HEK293 (cell line): ENCODE measurements around the gene PAK5.

ENCODE experiments used
- CTCF ChIA-PET: fragments of 350-600 bp; formaldehyde crosslinking; extraction: SDS; loops from one replicate; lab custom pipeline; 2021; ENCODE audit warnings: antibody characterized with exemption; lab: Yijun Ruan, JAX
- POLR2A ChIA-PET: fragments of 300-600 bp; formaldehyde crosslinking; extraction: SDS; loops from one replicate; lab custom pipeline; 2020; ENCODE audit warnings: antibody characterized with exemption, inconsistent platforms; lab: Yijun Ruan, JAX
- H3K27ac ChIP-seq: fragments of 200-500 bp; sonication (Bioruptor generic); 2 replicates; pipeline ENCODE4 v1.5.1; 2014; ENCODE audit warnings: low read depth, low read length, control low read depth, inconsistent platforms; ENCODE audit errors: extremely low read depth
- H3K36me3 ChIP-seq, 2 experiments: fragments of 200-500 bp in 1 of 2; sonication (Bioruptor generic) in 1 of 2; 1 replicate in 1 of 2; 2 replicates in 1 of 2; pipeline ENCODE4 v1.5.1; 2014 to 2017; ENCODE audit warnings: inconsistent platforms in 2 of 2, low read length in 2 of 2; ENCODE audit not compliant: control insufficient read depth in 2 of 2, insufficient read depth in 1 of 2
- H3K4me1 ChIP-seq: fragments of 200-500 bp; sonication (Bioruptor generic); 2 replicates; pipeline ENCODE4 v1.5.1; 2014; ENCODE audit warnings: mild to moderate bottlenecking, low read length, inconsistent platforms; ENCODE audit not compliant: control insufficient read depth, insufficient read depth
- H3K4me3 ChIP-seq: 2 replicates; pipeline ENCODE4 v1.5.1; 2011; ENCODE audit warnings: low read depth, mild to moderate bottlenecking, control low read depth, low read length, moderate library complexity
- H3K9me3 ChIP-seq: fragments of 200-500 bp; sonication (Bioruptor generic); 2 replicates; pipeline ENCODE4 v1.5.1; 2014; ENCODE audit warnings: low read depth, low read length, inconsistent platforms; ENCODE audit not compliant: control insufficient read depth, insufficient read depth
- GLIS2 ChIP-seq: fragments of 450-650 bp; formaldehyde crosslinking; IDR thresholded peaks from 2 replicates; pipeline ENCODE4 v1.5.1; 2016; ENCODE audit warnings: missing biosample characterization, missing genetic modification characterization
- KLF9 ChIP-seq: fragments of 450-650 bp; formaldehyde crosslinking; IDR thresholded peaks from 2 replicates; pipeline ENCODE4 v1.5.1; 2016; ENCODE audit warnings: missing biosample characterization, missing genetic modification characterization, low read depth
- OSR2 ChIP-seq: fragments of 450-650 bp; formaldehyde crosslinking; IDR thresholded peaks from 2 replicates; pipeline ENCODE4 v1.5.1; 2016; ENCODE audit warnings: missing biosample characterization, missing genetic modification characterization
- SP2 ChIP-seq: fragments of 450-650 bp; formaldehyde crosslinking; IDR thresholded peaks from 2 replicates; pipeline ENCODE4 v1.5.1; 2016; ENCODE audit warnings: missing biosample characterization, missing genetic modification characterization
- SP3 ChIP-seq: fragments of 450-650 bp; formaldehyde crosslinking; IDR thresholded peaks from 2 replicates; pipeline ENCODE4 v1.5.1; 2016; ENCODE audit warnings: missing biosample characterization, missing genetic modification characterization
- WT1 ChIP-seq: fragments of 450-650 bp; formaldehyde crosslinking; IDR thresholded peaks from 2 replicates; pipeline ENCODE4 v1.5.1; 2016; ENCODE audit warnings: missing biosample characterization, missing genetic modification characterization
- ZBTB17 ChIP-seq: fragments of 450-650 bp; formaldehyde crosslinking; IDR thresholded peaks from 2 replicates; pipeline ENCODE4 v1.5.1; 2016; ENCODE audit warnings: missing biosample characterization, missing genetic modification characterization
- ZBTB20 ChIP-seq: fragments of 450-650 bp; formaldehyde crosslinking; IDR thresholded peaks from 2 replicates; pipeline ENCODE4 v1.5.1; 2016; ENCODE audit warnings: missing biosample characterization, missing genetic modification characterization
- ZBTB48 ChIP-seq: fragments of 450-650 bp; formaldehyde crosslinking; IDR thresholded peaks from 2 replicates; pipeline ENCODE4 v1.5.1; 2016; ENCODE audit warnings: missing biosample characterization, missing genetic modification characterization
- ZFHX2 ChIP-seq: fragments of 450-650 bp; formaldehyde crosslinking; conservative IDR thresholded peaks from 2 replicates; pipeline ENCODE4 v1.5.1; 2016; ENCODE audit warnings: missing biosample characterization, missing genetic modification characterization
- ZIC2 ChIP-seq: fragments of 450-650 bp; formaldehyde crosslinking; IDR thresholded peaks from 2 replicates; pipeline ENCODE4 v1.5.1; 2016; ENCODE audit warnings: missing biosample characterization, missing genetic modification characterization
- ZNF140 ChIP-seq: fragments of 450-650 bp; formaldehyde crosslinking; IDR thresholded peaks from 2 replicates; pipeline ENCODE4 v1.5.1; 2016; ENCODE audit warnings: missing biosample characterization, missing genetic modification characterization
- ZNF146 ChIP-seq: fragments of 450-650 bp; formaldehyde crosslinking; IDR thresholded peaks from 2 replicates; pipeline ENCODE4 v1.5.1; 2016; ENCODE audit warnings: missing biosample characterization, missing genetic modification characterization
- ZNF335 ChIP-seq: fragments of 450-650 bp; formaldehyde crosslinking; conservative IDR thresholded peaks from 2 replicates; pipeline ENCODE4 v1.5.1; 2016; ENCODE audit warnings: missing biosample characterization, missing genetic modification characterization
- ZNF416 ChIP-seq: fragments of 450-650 bp; formaldehyde crosslinking; IDR thresholded peaks from 2 replicates; pipeline ENCODE4 v1.5.1; 2016; ENCODE audit warnings: missing biosample characterization, missing genetic modification characterization
- ZNF510 ChIP-seq: fragments of 450-650 bp; formaldehyde crosslinking; IDR thresholded peaks from 2 replicates; pipeline ENCODE4 v1.5.1; 2018; ENCODE audit warnings: mild to moderate bottlenecking, missing genetic modification characterization, missing biosample characterization; ENCODE audit not compliant: insufficient replicate concordance
- ZNF600 ChIP-seq: fragments of 450-650 bp; formaldehyde crosslinking; IDR thresholded peaks from 2 replicates; pipeline ENCODE4 v1.5.1; 2016; ENCODE audit warnings: missing biosample characterization, missing genetic modification characterization
- ZNF623 ChIP-seq: fragments of 450-650 bp; formaldehyde crosslinking; IDR thresholded peaks from 2 replicates; pipeline ENCODE4 v1.5.1; 2016; ENCODE audit warnings: missing biosample characterization, missing genetic modification characterization
- ZNF626 ChIP-seq: fragments of 450-650 bp; sonication (Bioruptor Pico); formaldehyde crosslinking; IDR thresholded peaks from 2 replicates; pipeline ENCODE4 v1.5.1; 2018; ENCODE audit warnings: missing biosample characterization, missing genetic modification characterization, inconsistent platforms
- TF ChIP-seq, protein P1 (sequence below): fragments of 450-650 bp; formaldehyde crosslinking; IDR thresholded peaks from 2 replicates; pipeline ENCODE4 v1.5.1; 2017; ENCODE audit warnings: missing biosample characterization, missing genetic modification characterization
- TF ChIP-seq, protein P2 (sequence below): fragments of 450-650 bp; formaldehyde crosslinking; IDR thresholded peaks from 2 replicates; pipeline ENCODE4 v1.5.1; 2016; ENCODE audit warnings: missing biosample characterization, missing genetic modification characterization
- TF ChIP-seq, protein P3 (sequence below): fragments of 450-650 bp; formaldehyde crosslinking; IDR thresholded peaks from 2 replicates; pipeline ENCODE4 v1.5.1; 2016; ENCODE audit warnings: missing biosample characterization, missing genetic modification characterization
- TF ChIP-seq, protein P4 (sequence below): fragments of 450-650 bp; formaldehyde crosslinking; optimal IDR thresholded peaks from 2 replicates; pipeline ENCODE3; 2016; ENCODE audit warnings: missing biosample characterization, mild to moderate bottlenecking, missing genetic modification characterization
- TF ChIP-seq, protein P5 (sequence below): sonication (generic); formaldehyde crosslinking; IDR thresholded peaks from 2 replicates; pipeline ENCODE4 v1.8.1; 2022; ENCODE audit warnings: mild to moderate bottlenecking, moderate library complexity, missing genetic modification reagents

The PAK5 gene

DNA sequence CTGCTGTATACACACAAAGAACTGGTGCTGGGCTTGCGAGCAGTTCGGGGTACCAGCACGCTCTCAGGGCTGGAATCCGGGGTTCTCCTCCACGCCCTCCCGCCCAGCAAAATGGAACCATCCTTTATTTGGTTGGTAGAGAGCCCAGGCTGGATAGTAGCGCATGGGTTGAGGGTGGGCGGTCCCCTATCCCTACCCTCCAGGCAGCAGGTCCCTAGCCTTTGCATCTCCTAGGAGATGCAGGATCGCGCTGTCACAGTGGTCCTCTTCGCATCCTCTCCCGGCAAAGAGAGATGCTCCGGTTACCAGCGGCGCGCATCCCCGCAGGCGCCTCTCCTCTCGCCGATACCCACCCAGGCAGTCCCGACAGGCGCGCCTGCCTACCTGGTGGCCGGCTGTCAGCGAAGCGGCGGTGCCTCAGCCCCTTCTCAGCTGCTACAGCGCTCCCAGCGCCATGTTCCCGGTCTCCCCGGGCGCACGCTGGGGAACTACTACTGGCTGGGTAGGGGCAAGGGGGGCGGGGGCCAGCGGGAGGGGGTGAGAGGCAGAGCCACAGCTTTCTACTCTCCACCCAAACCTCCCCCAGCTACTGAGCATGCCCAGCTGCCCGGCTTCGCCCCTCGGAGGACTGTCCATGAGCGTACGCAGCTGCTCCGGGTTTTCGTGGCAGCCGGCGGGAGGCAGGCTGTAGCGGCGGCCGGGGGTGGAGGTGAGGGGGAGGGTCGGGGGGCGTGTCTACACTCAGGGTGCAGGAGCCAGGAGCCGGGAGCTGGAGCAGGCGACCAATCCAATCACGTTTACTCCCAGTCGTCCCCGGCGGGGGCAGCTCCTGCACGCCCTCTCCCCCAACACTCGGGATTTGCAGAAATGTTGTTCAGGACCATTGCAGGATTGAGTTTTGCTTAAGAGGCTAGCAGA lies at the start of gene PAK5:
TSS of gene PAK5 (minus strand) at position 699 of the 918 bp plus-strand sequence. CDS start 194,748 bp downstream, outside the sequence.
- POLR2A ChIA-PET = interaction anchor here (0.7 to 1.1 kb wide), 2 partner anchors 596 to 834 kb away, joined by 4 to 5 read pairs; partner anchors contain the start of genes MKKS and SLX4IP
- no peak within 1 kb of the TSS for H3K27ac ChIP-seq
- TF ChIP-seq ZFHX2 (tag by site-specific recombination) (peak; percentile 28; the same call in 1 of the 2 replicates), SP3 (tag by site-specific recombination) (peak; percentile 63), ZNF600 (tag by site-specific recombination) (peak; percentile 21; the same call in 1 of the 2 replicates), ZNF623 (tag by site-specific recombination) (no peak), ZNF626 (tag by site-specific recombination) (no peak), ZIC2 (tag by site-specific recombination) (peak; percentile 43), ZBTB17 (tag by site-specific recombination) (peak; percentile 71), ZBTB48 (peak; percentile 88), ZNF510 (no peak), ZBTB20 (tag by site-specific recombination) (peak; percentile 65), WT1 (tag by site-specific recombination) (no peak), ZNF335 (tag by site-specific recombination) (peak; percentile 50), ZNF146 (tag by site-specific recombination) (no peak), ZNF416 (tag by site-specific recombination) (no peak), KLF9 (tag by site-specific recombination) (peak; percentile 72), ZNF140 (no peak), OSR2 (tag by site-specific recombination) (peak; percentile 51; the same call in 1 of the 2 replicates), GLIS2 (tag by site-specific recombination) (peak; percentile 51), SP2 (tag by site-specific recombination) (peak; percentile 65)
- TF ChIP-seq, protein P1, sequence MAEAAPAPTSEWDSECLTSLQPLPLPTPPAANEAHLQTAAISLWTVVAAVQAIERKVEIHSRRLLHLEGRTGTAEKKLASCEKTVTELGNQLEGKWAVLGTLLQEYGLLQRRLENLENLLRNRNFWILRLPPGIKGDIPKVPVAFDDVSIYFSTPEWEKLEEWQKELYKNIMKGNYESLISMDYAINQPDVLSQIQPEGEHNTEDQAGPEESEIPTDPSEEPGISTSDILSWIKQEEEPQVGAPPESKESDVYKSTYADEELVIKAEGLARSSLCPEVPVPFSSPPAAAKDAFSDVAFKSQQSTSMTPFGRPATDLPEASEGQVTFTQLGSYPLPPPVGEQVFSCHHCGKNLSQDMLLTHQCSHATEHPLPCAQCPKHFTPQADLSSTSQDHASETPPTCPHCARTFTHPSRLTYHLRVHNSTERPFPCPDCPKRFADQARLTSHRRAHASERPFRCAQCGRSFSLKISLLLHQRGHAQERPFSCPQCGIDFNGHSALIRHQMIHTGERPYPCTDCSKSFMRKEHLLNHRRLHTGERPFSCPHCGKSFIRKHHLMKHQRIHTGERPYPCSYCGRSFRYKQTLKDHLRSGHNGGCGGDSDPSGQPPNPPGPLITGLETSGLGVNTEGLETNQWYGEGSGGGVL (tag by site-specific recombination) = no peak
- TF ChIP-seq, protein P2, sequence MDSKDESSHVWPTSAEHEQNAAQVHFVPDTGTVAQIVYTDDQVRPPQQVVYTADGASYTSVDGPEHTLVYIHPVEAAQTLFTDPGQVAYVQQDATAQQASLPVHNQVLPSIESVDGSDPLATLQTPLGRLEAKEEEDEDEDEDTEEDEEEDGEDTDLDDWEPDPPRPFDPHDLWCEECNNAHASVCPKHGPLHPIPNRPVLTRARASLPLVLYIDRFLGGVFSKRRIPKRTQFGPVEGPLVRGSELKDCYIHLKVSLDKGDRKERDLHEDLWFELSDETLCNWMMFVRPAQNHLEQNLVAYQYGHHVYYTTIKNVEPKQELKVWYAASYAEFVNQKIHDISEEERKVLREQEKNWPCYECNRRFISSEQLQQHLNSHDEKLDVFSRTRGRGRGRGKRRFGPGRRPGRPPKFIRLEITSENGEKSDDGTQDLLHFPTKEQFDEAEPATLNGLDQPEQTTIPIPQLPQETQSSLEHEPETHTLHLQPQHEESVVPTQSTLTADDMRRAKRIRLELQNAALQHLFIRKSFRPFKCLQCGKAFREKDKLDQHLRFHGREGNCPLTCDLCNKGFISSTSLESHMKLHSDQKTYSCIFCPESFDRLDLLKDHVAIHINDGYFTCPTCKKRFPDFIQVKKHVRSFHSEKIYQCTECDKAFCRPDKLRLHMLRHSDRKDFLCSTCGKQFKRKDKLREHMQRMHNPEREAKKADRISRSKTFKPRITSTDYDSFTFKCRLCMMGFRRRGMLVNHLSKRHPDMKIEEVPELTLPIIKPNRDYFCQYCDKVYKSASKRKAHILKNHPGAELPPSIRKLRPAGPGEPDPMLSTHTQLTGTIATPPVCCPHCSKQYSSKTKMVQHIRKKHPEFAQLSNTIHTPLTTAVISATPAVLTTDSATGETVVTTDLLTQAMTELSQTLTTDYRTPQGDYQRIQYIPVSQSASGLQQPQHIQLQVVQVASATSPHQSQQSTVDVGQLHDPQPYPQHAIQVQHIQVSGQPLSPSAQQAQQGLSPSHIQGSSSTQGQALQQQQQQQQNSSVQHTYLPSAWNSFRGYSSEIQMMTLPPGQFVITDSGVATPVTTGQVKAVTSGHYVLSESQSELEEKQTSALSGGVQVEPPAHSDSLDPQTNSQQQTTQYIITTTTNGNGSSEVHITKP (tag by site-specific recombination) = peak; percentile 84
- TF ChIP-seq, protein P3, sequence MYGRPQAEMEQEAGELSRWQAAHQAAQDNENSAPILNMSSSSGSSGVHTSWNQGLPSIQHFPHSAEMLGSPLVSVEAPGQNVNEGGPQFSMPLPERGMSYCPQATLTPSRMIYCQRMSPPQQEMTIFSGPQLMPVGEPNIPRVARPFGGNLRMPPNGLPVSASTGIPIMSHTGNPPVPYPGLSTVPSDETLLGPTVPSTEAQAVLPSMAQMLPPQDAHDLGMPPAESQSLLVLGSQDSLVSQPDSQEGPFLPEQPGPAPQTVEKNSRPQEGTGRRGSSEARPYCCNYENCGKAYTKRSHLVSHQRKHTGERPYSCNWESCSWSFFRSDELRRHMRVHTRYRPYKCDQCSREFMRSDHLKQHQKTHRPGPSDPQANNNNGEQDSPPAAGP (tag by site-specific recombination) = no peak
- TF ChIP-seq, protein P4, sequence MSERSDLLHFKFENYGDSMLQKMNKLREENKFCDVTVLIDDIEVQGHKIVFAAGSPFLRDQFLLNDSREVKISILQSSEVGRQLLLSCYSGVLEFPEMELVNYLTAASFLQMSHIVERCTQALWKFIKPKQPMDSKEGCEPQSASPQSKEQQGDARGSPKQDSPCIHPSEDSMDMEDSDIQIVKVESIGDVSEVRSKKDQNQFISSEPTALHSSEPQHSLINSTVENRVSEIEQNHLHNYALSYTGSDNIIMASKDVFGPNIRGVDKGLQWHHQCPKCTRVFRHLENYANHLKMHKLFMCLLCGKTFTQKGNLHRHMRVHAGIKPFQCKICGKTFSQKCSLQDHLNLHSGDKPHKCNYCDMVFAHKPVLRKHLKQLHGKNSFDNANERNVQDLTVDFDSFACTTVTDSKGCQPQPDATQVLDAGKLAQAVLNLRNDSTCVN (tag by site-specific recombination) = peak; percentile 59
- TF ChIP-seq, protein P5, sequence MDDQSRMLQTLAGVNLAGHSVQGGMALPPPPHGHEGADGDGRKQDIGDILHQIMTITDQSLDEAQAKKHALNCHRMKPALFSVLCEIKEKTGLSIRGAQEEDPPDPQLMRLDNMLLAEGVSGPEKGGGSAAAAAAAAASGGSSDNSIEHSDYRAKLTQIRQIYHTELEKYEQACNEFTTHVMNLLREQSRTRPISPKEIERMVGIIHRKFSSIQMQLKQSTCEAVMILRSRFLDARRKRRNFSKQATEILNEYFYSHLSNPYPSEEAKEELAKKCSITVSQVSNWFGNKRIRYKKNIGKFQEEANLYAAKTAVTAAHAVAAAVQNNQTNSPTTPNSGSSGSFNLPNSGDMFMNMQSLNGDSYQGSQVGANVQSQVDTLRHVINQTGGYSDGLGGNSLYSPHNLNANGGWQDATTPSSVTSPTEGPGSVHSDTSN (CRISPR knock-in tag) = no peak
- no peaks in the 10 kb centered on the region for H3K9me3 ChIP-seq
- no peaks in the 10 kb centered on the region for H3K36me3 ChIP-seq
- peak within 1 kb of the TSS; percentile 61 for H3K4me3 ChIP-seq
- H3K4me1 ChIP-seq = no peaks in the 10 kb centered on the region
- CTCF ChIA-PET = no interaction called here
